Left ventricle myocardium inferior (tissue), 1 donor: ENCODE measurements around the gene TPCN2. TPM values are rescaled to one million over a fixed set of nuclear protein-coding genes. Genes with fewer than 3 reads are reported as not detected.

Source experiments
- DNase-seq: peaks from one replicate; pipeline ENCODE4 v3.0.0-alpha.2; 2020
- H3K27ac ChIP-seq: fragments of 200-600 bp; replicated peaks from 2 replicates; pipeline ENCODE4 v1.8.0; 2021
- H3K27me3 ChIP-seq: fragments of 200-600 bp; 2 replicates; pipeline ENCODE4 v1.8.0; 2021; ENCODE audit warnings: low read depth
- H3K36me3 ChIP-seq: fragments of 200-600 bp; 2 replicates; pipeline ENCODE4 v1.8.0; 2021
- H3K4me1 ChIP-seq: fragments of 200-600 bp; 2 replicates; pipeline ENCODE4 v1.8.0; 2021
- H3K4me3 ChIP-seq: fragments of 200-600 bp; 2 replicates; pipeline ENCODE4 v1.8.0; 2021; ENCODE audit warnings: mild to moderate bottlenecking, moderate library complexity
- H3K9me3 ChIP-seq: fragments of 200-600 bp; replicated peaks from 2 replicates; pipeline ENCODE4 v1.8.0; 2021
- intact Hi-C: fragments of 100-400 bp; cut with micrococcal nuclease; formaldehyde crosslinking; loops from one replicate; pipeline ENCODE4 v1.11.0; 2022
- total RNA-seq: library from RNA; stranded (reverse); fragmentation: NEBNext Ultra II Directional; extraction: Animal tissue kit (Norgen Biotek cat#: 25700); gene quantifications from one replicate; pipeline ENCODE4 v1.2.1, GENCODE V29; 2021
- TF ChIP-seq, protein P1 (sequence below): fragments of 200-600 bp; IDR thresholded peaks from 2 replicates; pipeline ENCODE4 v1.8.0; 2021; ENCODE audit warnings: antibody characterized with exemption, mild to moderate bottlenecking, borderline replicate concordance
- donor health status: DM: no; HTN: yes; CAD: no; lungs with severe emphysema.

Gene TPCN2
- total RNA-seq, 1 donor from 2014 or later, result 9.2 TPM

DNA sequence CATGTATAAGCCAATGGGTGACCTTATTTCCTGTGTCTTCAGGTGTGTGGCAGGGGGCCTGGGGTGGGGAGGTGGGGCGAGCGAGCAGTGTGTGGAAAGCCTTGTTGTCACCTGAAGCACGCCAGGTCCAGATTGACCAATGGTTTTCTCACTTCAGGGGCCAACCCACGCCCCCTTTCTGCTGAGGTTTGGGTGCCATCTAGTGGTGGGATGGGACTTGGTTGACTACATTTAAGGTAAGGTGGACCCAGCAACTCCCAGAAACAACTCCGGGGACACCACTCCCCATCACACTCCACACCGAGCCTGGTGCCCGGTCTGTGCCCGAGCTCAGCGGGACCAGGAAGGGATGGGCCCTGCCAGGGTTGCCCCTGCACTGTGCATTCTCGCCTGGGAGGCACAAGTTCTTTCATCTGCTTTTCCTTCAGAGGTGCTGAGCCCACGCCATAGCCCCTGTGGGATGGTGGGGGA, 40.0 kb downstream of the TPCN2 start:
- DNase-seq, result peak; percentile 71
- Histone ChIP-seq H3K9me3 (peaks cover 7% of the 10 kb centered on the region), H3K36me3 (peaks cover 52% of the 10 kb centered on the region), H3K4me3 (no peak overlapping the region), H3K27ac (peak overlapping the region; percentile 74), H3K4me1 (peaks cover 40% of the 10 kb centered on the region), H3K27me3 (no peaks in the 10 kb centered on the region)
- intact Hi-C loops, result no loop called here
- TF ChIP-seq, protein P1, sequence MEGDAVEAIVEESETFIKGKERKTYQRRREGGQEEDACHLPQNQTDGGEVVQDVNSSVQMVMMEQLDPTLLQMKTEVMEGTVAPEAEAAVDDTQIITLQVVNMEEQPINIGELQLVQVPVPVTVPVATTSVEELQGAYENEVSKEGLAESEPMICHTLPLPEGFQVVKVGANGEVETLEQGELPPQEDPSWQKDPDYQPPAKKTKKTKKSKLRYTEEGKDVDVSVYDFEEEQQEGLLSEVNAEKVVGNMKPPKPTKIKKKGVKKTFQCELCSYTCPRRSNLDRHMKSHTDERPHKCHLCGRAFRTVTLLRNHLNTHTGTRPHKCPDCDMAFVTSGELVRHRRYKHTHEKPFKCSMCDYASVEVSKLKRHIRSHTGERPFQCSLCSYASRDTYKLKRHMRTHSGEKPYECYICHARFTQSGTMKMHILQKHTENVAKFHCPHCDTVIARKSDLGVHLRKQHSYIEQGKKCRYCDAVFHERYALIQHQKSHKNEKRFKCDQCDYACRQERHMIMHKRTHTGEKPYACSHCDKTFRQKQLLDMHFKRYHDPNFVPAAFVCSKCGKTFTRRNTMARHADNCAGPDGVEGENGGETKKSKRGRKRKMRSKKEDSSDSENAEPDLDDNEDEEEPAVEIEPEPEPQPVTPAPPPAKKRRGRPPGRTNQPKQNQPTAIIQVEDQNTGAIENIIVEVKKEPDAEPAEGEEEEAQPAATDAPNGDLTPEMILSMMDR, result peak; percentile 83

DNA sequence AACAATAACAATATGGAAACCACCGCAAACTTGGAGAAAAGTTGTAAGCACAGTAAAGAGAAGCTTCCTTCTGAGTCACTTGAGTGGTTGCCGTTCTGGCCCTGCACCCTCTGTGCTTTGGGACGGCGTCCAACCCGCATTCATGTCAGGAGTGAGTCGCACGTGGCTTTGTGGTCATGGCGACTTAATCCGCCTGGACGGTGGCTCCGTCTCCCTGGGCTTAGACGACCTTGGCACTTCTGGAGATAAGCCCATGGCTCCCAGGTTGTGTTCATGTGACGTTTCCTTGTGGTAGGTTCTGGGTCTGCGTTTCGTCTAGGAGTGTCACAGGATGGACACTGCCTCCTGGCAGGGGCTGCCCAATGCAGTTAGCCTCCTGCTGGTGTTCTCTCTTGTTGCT, 40.5 kb downstream of the TPCN2 start:
- Histone ChIP-seq H3K36me3 (peaks cover 47% of the 10 kb centered on the region), H3K9me3 (peaks cover 7% of the 10 kb centered on the region), H3K4me3 (no peak overlapping the region), H3K27me3 (no peaks in the 10 kb centered on the region), H3K4me1 (peaks cover 45% of the 10 kb centered on the region), H3K27ac (peak overlapping the region; percentile 74)
- intact Hi-C loops, result no loop called here
- DNase-seq, result peak; percentile 73
- TF ChIP-seq, protein P1, result no peak

DNA sequence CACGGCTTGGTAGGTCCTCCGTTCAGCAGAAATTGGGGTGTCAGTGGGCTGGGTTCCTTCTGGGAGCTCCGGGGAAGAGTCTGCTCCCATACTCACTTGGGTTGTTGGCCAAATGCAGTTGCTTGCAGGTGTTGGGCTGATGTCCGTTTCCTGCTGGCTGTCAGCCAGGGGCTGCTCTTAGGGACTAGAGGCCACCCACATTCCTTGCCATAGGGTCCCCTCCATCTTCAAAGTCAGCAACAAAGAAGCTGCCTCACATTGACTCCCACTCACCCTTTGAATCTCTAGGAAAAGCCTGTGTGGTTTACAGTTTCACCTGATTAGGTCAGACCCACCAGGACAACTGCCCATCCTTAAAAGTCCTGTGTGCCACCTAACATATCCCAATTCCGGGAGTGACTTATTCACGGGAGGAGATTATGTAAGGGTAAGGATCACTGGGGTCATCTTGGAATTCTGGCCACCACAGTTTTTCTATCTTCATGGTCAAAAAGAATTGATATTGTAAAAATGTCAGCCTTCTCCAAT, 43.0 kb downstream of the TPCN2 start:
- intact Hi-C loops, result no loop called here
- TF ChIP-seq, protein P1, result no peak
- Histone ChIP-seq H3K9me3 (peaks cover 7% of the 10 kb centered on the region), H3K36me3 (peaks cover 29% of the 10 kb centered on the region), H3K4me3 (no peak overlapping the region), H3K4me1 (peaks cover 42% of the 10 kb centered on the region), H3K27ac (no peak overlapping the region), H3K27me3 (no peaks in the 10 kb centered on the region)
- no peak for DNase-seq

DNA sequence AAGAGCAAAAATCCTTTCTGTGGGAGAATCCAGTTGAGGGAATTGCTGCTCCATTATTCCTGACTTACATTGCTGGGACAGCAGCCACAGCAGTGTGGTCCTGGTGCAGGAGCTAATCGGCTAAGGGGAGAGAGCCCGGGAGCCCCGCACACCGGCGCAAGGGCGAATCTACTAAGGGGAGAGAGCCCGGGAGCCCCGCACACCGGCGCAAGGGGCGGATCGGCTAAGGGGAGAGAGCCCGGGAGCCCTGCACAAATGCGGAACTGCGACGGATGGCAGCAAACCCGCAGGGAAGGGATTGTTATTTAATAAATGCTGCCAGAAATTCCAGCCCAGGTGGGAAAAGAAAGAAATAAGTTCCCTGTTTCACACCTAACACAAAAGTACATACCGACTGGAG, 43.5 kb downstream of the TPCN2 start:
- no peaks in the 10 kb centered on the region for H3K27me3 ChIP-seq
- intact Hi-C loops, result no loop called here
- no peak for DNase-seq
- no peak overlapping the region for H3K4me3 ChIP-seq
- H3K4me1 ChIP-seq, result peaks cover 37% of the 10 kb centered on the region
- peaks cover 29% of the 10 kb centered on the region for H3K36me3 ChIP-seq
- H3K9me3 ChIP-seq, result peaks cover 7% of the 10 kb centered on the region
- TF ChIP-seq, protein P1, result no peak
- no peak overlapping the region for H3K27ac ChIP-seq

DNA sequence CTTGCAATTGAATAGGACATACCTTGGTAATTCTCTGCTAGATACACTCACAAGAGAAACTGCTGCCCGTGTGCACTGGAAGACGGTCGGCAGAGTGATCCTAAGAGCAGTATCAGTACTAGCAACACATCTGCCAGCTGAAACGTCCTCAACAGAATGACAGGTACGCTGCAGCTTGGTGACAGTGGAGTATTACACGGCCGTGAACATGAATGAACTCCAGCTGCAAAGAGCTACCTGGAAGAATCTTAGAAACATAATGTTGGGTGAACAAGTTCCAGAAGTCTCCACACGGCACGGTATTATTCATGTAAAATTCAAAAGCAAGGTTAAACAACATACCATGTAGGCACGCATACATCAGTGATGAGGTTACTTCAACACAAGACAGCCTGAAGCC, 44.4 kb downstream of the TPCN2 start:
- no peak overlapping the region for H3K27ac ChIP-seq
- H3K36me3 ChIP-seq, result peaks cover 21% of the 10 kb centered on the region
- no peak for DNase-seq
- intact Hi-C loops, result no loop called here
- H3K4me1 ChIP-seq, result peaks cover 28% of the 10 kb centered on the region
- H3K27me3 ChIP-seq, result no peaks in the 10 kb centered on the region
- peaks cover 7% of the 10 kb centered on the region for H3K9me3 ChIP-seq
- TF ChIP-seq, protein P1, result no peak
- no peak overlapping the region for H3K4me3 ChIP-seq
